Activated CD4-positive, alpha-beta memory T cell treated with anti-CD3 and anti-CD28 coated beads, Interleukin-2, amount 10 ng/mL, durations not matched to agents 7 days and 5 days (primary cell): ENCODE measurements around the gene LRCOL1. TPM values are rescaled to one million over a fixed set of nuclear protein-coding genes. Genes with fewer than 3 reads are reported as not detected.

Source experiments
- CTCF ChIA-PET: fragments of 350-600 bp; sonication (Branson Sonifier 250); formaldehyde crosslinking; loops from one replicate; lab custom pipeline; 2021; ENCODE audit warnings: antibody characterized with exemption, inconsistent platforms; lab: Charles Lee
- POLR2A ChIA-PET: fragments of 350-600 bp; sonication (Branson Sonifier 250); formaldehyde crosslinking; loops from one replicate; lab custom pipeline; 2021; ENCODE audit warnings: antibody characterized with exemption; lab: Charles Lee
- DNase-seq: peaks from one replicate; pipeline ENCODE4 v3.0.0-alpha.2; 2020
- H3K27ac Mint-ChIP-seq: one replicate; pipeline ENCODE4 v1.8.0; 2021; ENCODE audit warnings: mild to moderate bottlenecking, mixed read lengths
- H3K27me3 Mint-ChIP-seq: one replicate; pipeline ENCODE4 v1.8.0; 2021; ENCODE audit warnings: mixed read lengths
- H3K36me3 Mint-ChIP-seq: one replicate; pipeline ENCODE4 v1.8.0; 2021; ENCODE audit warnings: low read depth, mixed read lengths
- H3K4me1 Mint-ChIP-seq: one replicate; pipeline ENCODE4 v1.8.0; 2021; ENCODE audit warnings: mixed read lengths
- H3K4me3 Mint-ChIP-seq: one replicate; pipeline ENCODE4 v1.8.0; 2021; ENCODE audit warnings: mild to moderate bottlenecking, mixed read lengths
- H3K9me3 Mint-ChIP-seq: one replicate; pipeline ENCODE4 v1.8.0; 2021; ENCODE audit warnings: mixed read lengths
- total RNA-seq, 2 experiments: library from RNA; stranded (reverse); gene quantifications; one replicate each; pipeline ENCODE4 v1.2.3, GENCODE V29; 2021

LRCOL1 gene
- total RNA-seq, 2 experiments from 2014 or later, result not detected

DNA sequence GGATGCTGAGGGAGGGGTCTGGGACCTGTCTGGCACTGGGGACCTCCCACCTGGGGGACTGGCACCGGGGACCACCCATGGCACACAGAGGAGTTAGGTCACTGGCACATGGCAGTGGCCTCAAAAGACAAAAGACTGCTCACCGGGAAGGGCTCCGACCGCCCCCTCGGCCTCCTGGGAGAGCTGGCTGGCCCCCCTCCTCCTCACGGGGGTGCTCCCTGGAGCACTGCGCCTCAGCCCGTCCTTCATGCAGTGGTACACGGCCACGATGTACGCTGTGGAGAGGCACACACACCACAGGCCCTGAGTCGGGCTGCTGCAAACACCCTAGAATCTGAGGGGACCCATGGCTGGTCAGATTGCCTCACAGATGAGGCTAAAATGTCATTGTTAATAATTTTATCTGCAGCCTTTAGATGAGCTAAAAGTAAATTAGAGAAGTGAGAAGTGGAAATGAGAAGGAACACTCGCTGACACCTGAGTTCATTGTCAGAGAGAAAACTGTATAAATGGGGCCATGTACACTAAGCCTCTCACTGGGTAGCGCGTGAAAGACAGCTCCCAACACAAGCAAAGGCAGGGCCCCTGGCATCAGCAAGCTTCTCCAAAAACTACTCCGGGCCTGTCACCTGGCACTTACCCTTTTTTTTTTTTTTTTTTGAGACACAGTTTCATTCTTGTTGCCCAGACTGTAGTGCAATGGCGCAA lies 22.3 kb upstream of the LRCOL1 start:
- H3K9me3 Mint-ChIP-seq, result no peaks in the 10 kb centered on the region
- no peak overlapping the region for H3K27ac Mint-ChIP-seq
- DNase-seq, result no peak
- ChIA-PET POLR2A (interaction anchor here (1.4 kb wide), 1 partner anchor 13 kb away, joined by 3 read pairs; no protein-coding TSS in a partner anchor), CTCF (interaction anchor here (1.8 kb wide), 1 partner anchor 18 kb away, joined by 8 read pairs; no protein-coding TSS in a partner anchor)
- no peaks in the 10 kb centered on the region for H3K27me3 Mint-ChIP-seq
- peaks cover 7% of the 10 kb centered on the region for H3K4me1 Mint-ChIP-seq
- no peak overlapping the region for H3K4me3 Mint-ChIP-seq
- peaks cover 70% of the 10 kb centered on the region for H3K36me3 Mint-ChIP-seq

GRCh38 chr12:132631666-132632065 lies 21.3 kb upstream of the LRCOL1 start:
- Mint-ChIP-seq H3K27ac (no peak overlapping the region), H3K9me3 (no peaks in the 10 kb centered on the region), H3K4me1 (no peaks in the 10 kb centered on the region), H3K36me3 (peaks cover 62% of the 10 kb centered on the region), H3K27me3 (no peaks in the 10 kb centered on the region), H3K4me3 (no peak overlapping the region)
- POLR2A ChIA-PET, result interaction anchor here (1.4 kb wide), 1 partner anchor 12 kb away, joined by 3 read pairs; no protein-coding TSS in a partner anchor
- CTCF ChIA-PET, result interaction anchor here (1.8 kb wide), 1 partner anchor 17 kb away, joined by 8 read pairs; no protein-coding TSS in a partner anchor
- DNase-seq, result no peak

DNA sequence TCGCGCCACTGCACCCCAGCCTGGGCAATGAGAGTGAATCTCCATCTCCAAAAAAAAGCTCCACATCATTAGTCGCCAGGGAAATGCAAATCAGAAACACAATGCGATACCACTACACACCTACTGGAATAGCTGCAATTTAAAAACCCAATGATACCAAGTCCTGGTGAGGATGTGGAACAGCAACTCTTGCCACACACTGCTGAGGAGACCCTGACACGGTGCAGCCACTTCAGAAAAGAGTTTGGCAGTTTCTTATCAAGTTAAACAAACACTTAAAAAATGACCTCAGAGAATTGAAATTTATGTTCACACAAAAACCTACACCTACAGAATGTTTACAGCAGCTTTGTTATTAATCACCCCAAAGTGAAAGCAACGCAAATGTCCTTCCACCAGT lies 20.3 kb upstream of the LRCOL1 start:
- H3K36me3 Mint-ChIP-seq, result peaks cover 55% of the 10 kb centered on the region
- H3K4me3 Mint-ChIP-seq, result no peak overlapping the region
- ChIA-PET CTCF (no interaction called here), POLR2A (no interaction called here)
- H3K9me3 Mint-ChIP-seq, result no peaks in the 10 kb centered on the region
- H3K27me3 Mint-ChIP-seq, result no peaks in the 10 kb centered on the region
- DNase-seq, result no peak
- H3K27ac Mint-ChIP-seq, result no peak overlapping the region
- no peaks in the 10 kb centered on the region for H3K4me1 Mint-ChIP-seq

- Mint-ChIP-seq H3K4me3 (no peak overlapping the region), H3K4me1 (no peaks in the 10 kb centered on the region), H3K36me3 (peaks cover 49% of the 10 kb centered on the region), H3K27ac (no peak overlapping the region), H3K9me3 (no peaks in the 10 kb centered on the region), H3K27me3 (no peaks in the 10 kb centered on the region)
- ChIA-PET POLR2A (interaction anchor here (1.1 kb wide), 1 partner anchor 16 kb away, joined by 3 read pairs; no protein-coding TSS in a partner anchor), CTCF (interaction anchor here (0.9 to 1.4 kb wide), 2 partner anchors 9 to 14 kb away, joined by 3 to 6 read pairs; no protein-coding TSS in a partner anchor)
- DNase-seq, result no peak
Measured at GRCh38 chr12:132629330-132629729, 18.9 kb upstream of the LRCOL1 start.

GRCh38 chr12:132625731-132626430 lies 15.5 kb upstream of the LRCOL1 start:
- Mint-ChIP-seq H3K4me3 (no peak overlapping the region), H3K36me3 (peaks cover 34% of the 10 kb centered on the region), H3K9me3 (no peaks in the 10 kb centered on the region), H3K27ac (no peak overlapping the region), H3K27me3 (no peaks in the 10 kb centered on the region), H3K4me1 (peaks cover 9% of the 10 kb centered on the region)
- no peak for DNase-seq
- ChIA-PET POLR2A (no interaction called here), CTCF (no interaction called here)

DNA sequence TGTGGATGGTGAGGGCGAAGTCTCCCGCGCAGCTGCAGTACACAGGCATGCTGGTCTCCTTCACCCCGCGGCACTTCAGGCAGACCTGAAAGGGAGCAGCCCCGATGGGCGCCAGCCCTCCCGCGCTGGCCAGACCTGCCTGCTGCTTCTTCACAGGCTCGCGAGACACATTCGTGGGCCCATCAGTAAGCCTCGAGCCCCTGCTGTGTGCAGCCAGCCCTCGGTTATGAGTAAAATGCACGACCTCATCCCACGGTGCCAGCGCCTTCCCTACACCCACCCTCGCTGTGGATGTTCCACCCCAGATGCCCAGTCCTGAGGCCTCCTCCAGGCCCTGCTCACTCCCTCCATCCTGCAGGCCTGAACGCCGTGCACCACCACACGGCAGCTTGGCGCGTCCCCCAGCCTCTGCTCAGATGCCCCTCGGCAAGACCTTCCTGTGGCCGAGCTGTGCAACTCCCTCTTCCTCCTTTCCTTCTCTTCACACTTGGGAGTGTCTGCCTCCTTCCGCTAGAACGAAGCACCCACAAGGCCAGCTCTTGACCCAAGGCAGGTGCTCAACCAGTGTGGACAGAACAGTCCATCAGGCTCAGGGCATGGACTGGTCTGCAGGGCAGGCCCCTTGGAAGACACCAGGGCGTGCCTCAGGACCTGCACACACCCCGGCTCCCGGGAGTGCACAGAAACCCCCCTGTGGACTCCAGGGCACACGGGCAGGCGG lies 14.7 kb upstream of the LRCOL1 start:
- Mint-ChIP-seq H3K36me3 (peaks cover 27% of the 10 kb centered on the region), H3K27me3 (no peaks in the 10 kb centered on the region), H3K4me1 (peaks cover 9% of the 10 kb centered on the region), H3K4me3 (no peak overlapping the region), H3K9me3 (no peaks in the 10 kb centered on the region), H3K27ac (no peak overlapping the region)
- no peak for DNase-seq
- ChIA-PET CTCF (no interaction called here), POLR2A (no interaction called here)

DNA sequence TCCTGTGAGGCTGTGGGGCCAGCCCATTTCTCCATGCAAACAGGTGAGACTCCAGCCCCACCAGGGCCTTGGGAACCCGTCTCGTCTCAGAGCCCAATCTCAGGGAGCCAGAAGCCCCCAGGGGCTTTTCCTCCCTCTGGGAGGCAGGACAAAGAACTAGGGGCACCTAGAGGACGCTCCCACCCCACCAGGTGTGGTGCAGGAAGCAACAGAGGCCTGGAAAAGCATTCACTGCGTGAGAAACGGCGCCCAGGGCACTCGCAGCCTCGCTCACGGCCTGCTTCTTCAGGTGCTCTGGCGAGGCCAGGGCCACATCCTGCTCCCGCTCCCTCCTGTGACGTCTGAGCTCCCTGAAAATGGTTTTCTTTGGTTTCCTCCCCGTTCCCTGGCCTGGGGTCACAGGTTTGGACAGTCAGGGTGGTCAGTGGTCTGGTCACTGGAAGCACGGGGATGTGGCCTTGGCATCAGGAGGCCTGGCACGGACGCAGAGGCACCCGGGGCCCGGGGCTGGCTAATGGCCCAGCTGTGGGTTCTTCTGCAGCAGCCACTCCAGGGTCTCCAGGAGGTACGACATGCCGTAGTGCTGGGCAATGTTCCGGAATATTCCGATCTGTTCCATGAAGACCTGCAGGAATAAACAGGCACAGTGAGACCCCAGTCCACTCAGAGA lies 13.9 kb upstream of the LRCOL1 start:
- CTCF ChIA-PET, result no interaction called here

DNA sequence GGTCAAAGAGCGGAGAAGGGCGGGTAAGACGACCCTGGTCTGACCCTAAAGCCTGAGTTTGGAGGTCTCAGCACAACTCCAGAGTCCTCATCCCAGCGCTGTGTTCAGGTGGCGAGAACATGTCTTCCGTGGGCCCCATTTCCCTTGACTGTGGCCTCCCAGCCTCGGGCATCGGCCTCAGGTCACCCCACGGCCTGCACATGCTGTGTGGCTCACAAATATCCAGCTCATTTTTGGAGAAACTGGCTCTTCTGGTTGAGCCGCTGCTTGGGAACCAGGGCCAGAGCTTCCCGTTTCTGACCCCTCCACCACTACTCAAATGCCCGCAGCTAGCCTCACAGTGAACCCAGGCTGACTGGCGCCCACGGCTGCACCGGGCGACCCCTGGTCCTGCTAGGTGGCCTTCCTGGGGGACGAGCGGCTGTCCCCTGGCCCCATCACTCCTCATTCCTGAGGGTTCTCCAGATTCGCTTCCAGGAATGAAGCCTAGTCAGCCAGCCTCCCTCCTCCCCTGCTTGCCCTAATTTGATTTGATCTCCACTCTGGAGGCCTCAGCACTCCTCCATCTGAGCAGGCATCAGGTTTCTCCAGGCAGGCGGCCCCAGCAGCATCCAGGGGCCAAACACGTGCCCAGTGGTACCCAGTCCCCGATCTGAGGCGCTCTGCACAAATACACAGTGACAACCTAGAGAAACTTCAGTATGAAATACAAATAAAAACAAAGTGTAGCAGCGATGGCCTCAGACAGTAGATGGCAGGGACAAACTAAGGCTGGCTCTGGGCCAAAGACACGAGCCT lies 12.9 kb upstream of the LRCOL1 start:
- CTCF ChIA-PET, result no interaction called here
- H3K9me3 Mint-ChIP-seq, result no peaks in the 10 kb centered on the region
- no peak overlapping the region for H3K4me3 Mint-ChIP-seq
- H3K4me1 Mint-ChIP-seq, result peaks cover 9% of the 10 kb centered on the region
- H3K27ac Mint-ChIP-seq, result peak overlapping the region; percentile 61
- peaks cover 14% of the 10 kb centered on the region for H3K36me3 Mint-ChIP-seq
- DNase-seq, result no peak
- POLR2A ChIA-PET, result no interaction called here
- no peaks in the 10 kb centered on the region for H3K27me3 Mint-ChIP-seq

More for the DNA sequence above, 13.9 kb upstream of the LRCOL1 start:
- H3K27me3 Mint-ChIP-seq, result no peaks in the 10 kb centered on the region
- DNase-seq, result no peak
- no peak overlapping the region for H3K4me3 Mint-ChIP-seq
- H3K27ac Mint-ChIP-seq, result no peak overlapping the region
- H3K9me3 Mint-ChIP-seq, result no peaks in the 10 kb centered on the region
- POLR2A ChIA-PET, result no interaction called here
- H3K4me1 Mint-ChIP-seq, result peaks cover 9% of the 10 kb centered on the region
- peaks cover 20% of the 10 kb centered on the region for H3K36me3 Mint-ChIP-seq

- CTCF ChIA-PET, result no interaction called here
- H3K27ac Mint-ChIP-seq, result peak overlapping the region; percentile 61
Measured at GRCh38 chr12:132622437-132623071, 12.2 kb upstream of the LRCOL1 start.

GRCh38 chr12:132621657-132622435 lies 11.5 kb upstream of the LRCOL1 start:
- H3K9me3 Mint-ChIP-seq, result peaks cover 5% of the 10 kb centered on the region
- H3K4me1 Mint-ChIP-seq, result peaks cover 13% of the 10 kb centered on the region
- peaks cover 12% of the 10 kb centered on the region for H3K27me3 Mint-ChIP-seq
- no peak overlapping the region for H3K27ac Mint-ChIP-seq
- ChIA-PET CTCF (no interaction called here), POLR2A (no interaction called here)
- peaks cover 22% of the 10 kb centered on the region for H3K36me3 Mint-ChIP-seq
- no peak overlapping the region for H3K4me3 Mint-ChIP-seq
- DNase-seq, result no peak

More at GRCh38 chr12:132622437-132623071, 12.2 kb upstream of the LRCOL1 start:
- peak; percentile 36 for DNase-seq
- POLR2A ChIA-PET, result no interaction called here
- peaks cover 3% of the 10 kb centered on the region for H3K9me3 Mint-ChIP-seq
- peaks cover 13% of the 10 kb centered on the region for H3K4me1 Mint-ChIP-seq
- peaks cover 21% of the 10 kb centered on the region for H3K36me3 Mint-ChIP-seq
- no peak overlapping the region for H3K4me3 Mint-ChIP-seq
- peaks cover 6% of the 10 kb centered on the region for H3K27me3 Mint-ChIP-seq
